Measurements from ENCODE around the gene BRD3OS. TPM values are rescaled to one million over a fixed set of nuclear protein-coding genes. Genes with fewer than 3 reads are reported as not detected.
A peak's percentile ranks its signal among the peaks of the same experiment; 100 is the strongest.

The BRD3OS gene
- total and polyA plus RNA-seq, 9 donors = 14.5 to 28.1 (median 21.1) TPM

GRCh38 chr9:134029248-134030226, 4.3 kb downstream of the BRD3OS start:
- Histone ChIP-seq H3K4me3 (no peak overlapping the region), H3K27me3 (no peaks in the 10 kb centered on the region), H3K36me3 (no peaks in the 10 kb centered on the region), H3K27ac (no peak overlapping the region), H3K4me1 (ENCODE audit: insufficient read depth) (peaks cover 5% of the 10 kb centered on the region), H3K9me3 (no peaks in the 10 kb centered on the region)
- 87 to 90% (median 89%) methylated on average over 17 to 21 of the region's 21 CpGs for WGBS, 3 donors
- peak in 1 of 5 donors; percentile 28 for DNase-seq
- intact Hi-C loops (cut with DNase I) = loop anchor here in 1 of 4 donors (10.0 kb wide), 1 partner anchor 105 kb away; the partner anchor contains the start of gene WDR5
- TF ChIP-seq CTCF (IDR thresholded peaks at IDR 0.05) = no peak
- no peak for TF ChIP-seq POLR2A (IDR thresholded peaks at IDR 0.05)
- no peak for TF ChIP-seq EP300 (IDR thresholded peaks at IDR 0.05)

- Histone ChIP-seq H3K27me3 (no peaks in the 10 kb centered on the region), H3K36me3 (no peaks in the 10 kb centered on the region), H3K9me3 (no peaks in the 10 kb centered on the region), H3K4me1 (ENCODE audit: insufficient read depth) (peaks cover 4% of the 10 kb centered on the region), H3K4me3 (no peak overlapping the region), H3K27ac (no peak overlapping the region)
- intact Hi-C loops (cut with DNase I) = no loop called here
- no peak for TF ChIP-seq POLR2A (IDR thresholded peaks at IDR 0.05)
- no peak for TF ChIP-seq EP300 (IDR thresholded peaks at IDR 0.05)
- no peak for TF ChIP-seq CTCF (IDR thresholded peaks at IDR 0.05)
- DNase-seq = peak in 2 of 5 donors; percentile 14 to 19
- 82 to 86% (median 86%) methylated on average over 29 of the region's 29 CpGs for WGBS, 3 donors
These were observed 5.7 kb downstream of the BRD3OS start for GRCh38 chr9:134030821-134031470.

- no peaks in the 10 kb centered on the region for H3K36me3 ChIP-seq
- intact Hi-C loops (cut with DNase I) = no loop called here
- no peaks in the 10 kb centered on the region for H3K4me1 ChIP-seq (ENCODE audit: insufficient read depth)
- DNase-seq = peak in 1 of 5 donors; percentile 23
- H3K27ac ChIP-seq = no peak overlapping the region
- H3K4me3 ChIP-seq = no peak overlapping the region
- TF ChIP-seq CTCF (IDR thresholded peaks at IDR 0.05) (no peak), EP300 (IDR thresholded peaks at IDR 0.05) (no peak), POLR2A (IDR thresholded peaks at IDR 0.05) (no peak)
- 78 to 88% (median 82%) methylated on average over 14 of the region's 14 CpGs for WGBS, 3 donors
- H3K9me3 ChIP-seq = no peaks in the 10 kb centered on the region
- no peaks in the 10 kb centered on the region for H3K27me3 ChIP-seq
These were observed 6.5 kb downstream of the BRD3OS start for GRCh38 chr9:134031783-134032182.

GRCh38 chr9:134032456-134033222, 7.4 kb downstream of the BRD3OS start:
- 93 to 96% (median 93%) methylated on average over 40 of the region's 40 CpGs for WGBS, 3 donors
- Histone ChIP-seq H3K27ac (no peak overlapping the region), H3K4me1 (ENCODE audit: insufficient read depth) (no peaks in the 10 kb centered on the region), H3K4me3 (no peak overlapping the region), H3K36me3 (no peaks in the 10 kb centered on the region), H3K27me3 (no peaks in the 10 kb centered on the region), H3K9me3 (no peaks in the 10 kb centered on the region)
- intact Hi-C loops (cut with DNase I) = no loop called here
- no peak for TF ChIP-seq CTCF (IDR thresholded peaks at IDR 0.05)
- TF ChIP-seq POLR2A (IDR thresholded peaks at IDR 0.05) = no peak
- TF ChIP-seq EP300 (IDR thresholded peaks at IDR 0.05) = no peak
- DNase-seq = no peak

Measured in ovary (tissue), 9 donors.